NK-92 treated with Interleukin-12 subunit alpha and Interleukin-12 subunit beta, amount 100 ng/mL, for 24 hours (cell line): ENCODE measurements around the gene ANK3.

Source experiments
- DNase-seq: peaks from one replicate; lab custom pipeline; 2025; lab: John Stamatoyannopoulos, UW

ANK3 gene

GRCh38 chr10:60224066-60224705 lies 165.5 kb downstream of the ANK3 start:
- DNase-seq: no peak

GRCh38 chr10:60222047-60222446 lies 167.6 kb downstream of the ANK3 start:
- DNase-seq: no peak

- DNase-seq: no peak
Measured at GRCh38 chr10:60212195-60212594, 177.5 kb downstream of the ANK3 start.

GRCh38 chr10:60209874-60210570 lies 179.7 kb downstream of the ANK3 start:
- no peak for DNase-seq

- no peak for DNase-seq
Measured at GRCh38 chr10:60208676-60209269, 180.9 kb downstream of the ANK3 start.

- DNase-seq: no peak
Measured at GRCh38 chr10:60207894-60208293, 181.8 kb downstream of the ANK3 start.

- no peak for DNase-seq
Measured at GRCh38 chr10:60206735-60207134, 182.9 kb downstream of the ANK3 start.

- DNase-seq: no peak
Measured at GRCh38 chr10:60205741-60206140, 183.9 kb downstream of the ANK3 start.

GRCh38 chr10:60203993-60204618 lies 185.6 kb downstream of the ANK3 start:
- DNase-seq: no peak

- DNase-seq: no peak
Measured at GRCh38 chr10:60200682-60201053, 189.0 kb downstream of the ANK3 start.

- no peak for DNase-seq
Measured at GRCh38 chr10:60200012-60200681, 189.5 kb downstream of the ANK3 start.

GRCh38 chr10:60197206-60197605 lies 192.5 kb downstream of the ANK3 start:
- no peak for DNase-seq

- no peak for DNase-seq
Measured at GRCh38 chr10:60194421-60194820, 195.3 kb downstream of the ANK3 start.

GRCh38 chr10:60192946-60193345 lies 196.7 kb downstream of the ANK3 start:
- no peak for DNase-seq

GRCh38 chr10:60189861-60190475 lies 199.7 kb downstream of the ANK3 start:
- no peak for DNase-seq

GRCh38 chr10:60188548-60188947 lies 201.1 kb downstream of the ANK3 start:
- DNase-seq: no peak

GRCh38 chr10:60187691-60188090 lies 202.0 kb downstream of the ANK3 start:
- DNase-seq: no peak

- DNase-seq: no peak
Measured at GRCh38 chr10:60186315-60187071, 203.2 kb downstream of the ANK3 start.

- no peak for DNase-seq
Measured at GRCh38 chr10:60185421-60185820, 204.3 kb downstream of the ANK3 start.

- no peak for DNase-seq
Measured at GRCh38 chr10:60182691-60183090, 207.0 kb downstream of the ANK3 start.

- no peak for DNase-seq
Measured at GRCh38 chr10:60176925-60177324, 212.8 kb downstream of the ANK3 start.
